Measurements from ENCODE around the gene THSD7A. TPM values are rescaled to one million over a fixed set of nuclear protein-coding genes. Genes with fewer than 3 reads are reported as not detected.

The THSD7A gene
- total RNA-seq, 1 experiment from 2014 or later: 0.64 TPM

DNA sequence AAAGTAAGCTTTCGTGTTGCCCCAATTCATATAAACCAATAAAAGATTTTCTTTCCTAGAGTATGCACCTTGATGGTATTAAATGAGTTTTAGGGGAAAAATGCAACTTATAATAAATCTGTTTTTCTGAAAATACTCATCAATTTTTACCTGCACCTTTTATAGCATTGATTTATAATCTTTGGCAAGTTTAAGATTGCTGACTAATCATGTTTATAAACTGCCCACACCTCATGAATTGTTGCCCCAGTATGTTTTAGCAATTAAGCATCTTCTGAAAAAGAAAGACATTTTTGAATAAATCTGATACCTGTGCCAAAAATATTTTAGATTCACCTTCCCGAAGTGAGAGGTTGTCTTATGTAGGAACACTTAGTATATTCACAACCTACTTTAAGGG lies 420.0 kb downstream of the THSD7A start:
- BruUV-seq (replicated peaks): no TSS peak
- H3K4me1 ChIP-seq (ENCODE audit: insufficient read depth, low read length, poor library complexity, severe bottlenecking): no peaks in the 10 kb centered on the region
- TF ChIP-seq EZH2 (IDR thresholded peaks at IDR 0.05; ENCODE audit: borderline replicate concordance, low read depth, low read length, poor library complexity, severe bottlenecking): no peak
- TF ChIP-seq, protein P1, sequence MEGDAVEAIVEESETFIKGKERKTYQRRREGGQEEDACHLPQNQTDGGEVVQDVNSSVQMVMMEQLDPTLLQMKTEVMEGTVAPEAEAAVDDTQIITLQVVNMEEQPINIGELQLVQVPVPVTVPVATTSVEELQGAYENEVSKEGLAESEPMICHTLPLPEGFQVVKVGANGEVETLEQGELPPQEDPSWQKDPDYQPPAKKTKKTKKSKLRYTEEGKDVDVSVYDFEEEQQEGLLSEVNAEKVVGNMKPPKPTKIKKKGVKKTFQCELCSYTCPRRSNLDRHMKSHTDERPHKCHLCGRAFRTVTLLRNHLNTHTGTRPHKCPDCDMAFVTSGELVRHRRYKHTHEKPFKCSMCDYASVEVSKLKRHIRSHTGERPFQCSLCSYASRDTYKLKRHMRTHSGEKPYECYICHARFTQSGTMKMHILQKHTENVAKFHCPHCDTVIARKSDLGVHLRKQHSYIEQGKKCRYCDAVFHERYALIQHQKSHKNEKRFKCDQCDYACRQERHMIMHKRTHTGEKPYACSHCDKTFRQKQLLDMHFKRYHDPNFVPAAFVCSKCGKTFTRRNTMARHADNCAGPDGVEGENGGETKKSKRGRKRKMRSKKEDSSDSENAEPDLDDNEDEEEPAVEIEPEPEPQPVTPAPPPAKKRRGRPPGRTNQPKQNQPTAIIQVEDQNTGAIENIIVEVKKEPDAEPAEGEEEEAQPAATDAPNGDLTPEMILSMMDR (conservative IDR thresholded peaks at IDR 0.05; ENCODE audit: low read depth, low read length): no peak
- DNase-seq (ENCODE audit: low spot score): no peak
- CTCF ChIA-PET: no interaction called here
- H3K36me3 ChIP-seq (ENCODE audit: insufficient read depth, low read length, poor library complexity, severe bottlenecking): no peaks in the 10 kb centered on the region
- no peaks in the 10 kb centered on the region for H3K27me3 ChIP-seq (replicated peaks; ENCODE audit: insufficient read depth, low read depth, low read length, poor library complexity)
- H3K9me3 ChIP-seq (ENCODE audit: low read depth, low read length, poor library complexity, severe bottlenecking): no peaks in the 10 kb centered on the region
- no peak overlapping the region for H3K27ac ChIP-seq (ENCODE audit: low read depth, low read length, poor library complexity, severe bottlenecking)
- intact Hi-C loops (cut with micrococcal nuclease; ENCODE audit: unreplicated experiment): no loop called here
- no peak overlapping the region for H3K4me3 ChIP-seq (ENCODE audit: low read depth, low read length, poor library complexity, severe bottlenecking)
- POLR2A ChIA-PET (ENCODE audit: low non-redundant PET): no interaction called here

DNA sequence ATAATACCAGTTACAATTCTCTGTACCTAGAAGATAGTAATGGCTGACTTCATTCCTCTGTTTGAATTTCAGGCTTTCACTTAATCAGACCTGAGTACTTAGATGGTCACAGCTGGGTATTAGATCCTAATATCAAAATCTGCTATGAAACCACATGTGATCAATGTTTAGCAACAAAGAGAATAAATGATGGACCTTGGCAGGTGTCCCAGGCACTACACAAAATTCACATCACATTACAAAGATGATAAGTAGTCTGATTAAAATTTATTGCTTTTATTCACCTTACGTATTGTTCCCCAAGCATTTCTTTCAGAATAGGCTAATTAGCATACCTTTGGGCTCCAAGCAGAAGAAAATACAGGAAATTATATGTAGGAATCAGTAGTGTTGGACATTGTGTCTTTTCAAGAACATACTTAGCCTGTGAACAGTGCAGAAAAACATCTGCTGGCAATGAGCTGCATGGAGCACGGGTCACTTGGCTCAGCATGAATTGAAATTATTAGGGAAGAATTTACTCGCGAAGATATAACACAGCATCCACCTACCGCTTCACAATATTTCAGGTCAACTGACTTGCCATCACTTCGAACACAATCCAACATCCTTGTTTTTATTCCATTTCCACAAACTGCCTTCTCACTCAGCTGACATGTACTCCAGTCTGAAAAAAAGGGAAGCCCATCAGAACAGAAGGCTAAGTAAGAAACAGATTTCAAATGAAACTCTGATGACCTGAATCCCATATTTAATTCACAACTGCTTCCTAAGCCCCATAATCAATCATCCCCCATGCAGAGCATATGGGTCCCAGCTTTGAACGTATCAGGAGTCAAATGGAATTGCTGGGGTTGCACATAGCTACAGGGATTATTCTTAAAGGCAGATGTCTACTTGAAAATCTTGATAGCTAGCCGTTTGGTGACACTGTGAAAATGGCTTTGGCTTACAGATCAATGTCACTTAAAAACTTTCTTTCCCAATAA lies 421.0 kb downstream of the THSD7A start:
- POLR2A ChIA-PET (ENCODE audit: low non-redundant PET): no interaction called here
- Histone ChIP-seq H3K4me3 (ENCODE audit: low read depth, low read length, poor library complexity, severe bottlenecking) (no peak overlapping the region), H3K27ac (ENCODE audit: low read depth, low read length, poor library complexity, severe bottlenecking) (no peak overlapping the region), H3K9me3 (ENCODE audit: low read depth, low read length, poor library complexity, severe bottlenecking) (no peaks in the 10 kb centered on the region), H3K27me3 (replicated peaks; ENCODE audit: insufficient read depth, low read depth, low read length, poor library complexity) (no peaks in the 10 kb centered on the region), H3K4me1 (ENCODE audit: insufficient read depth, low read length, poor library complexity, severe bottlenecking) (no peaks in the 10 kb centered on the region), H3K36me3 (ENCODE audit: insufficient read depth, low read length, poor library complexity, severe bottlenecking) (no peaks in the 10 kb centered on the region)
- CTCF ChIA-PET: no interaction called here
- no TSS peak for BruUV-seq (replicated peaks)
- intact Hi-C loops (cut with micrococcal nuclease; ENCODE audit: unreplicated experiment): no loop called here
- no peak for TF ChIP-seq EZH2 (IDR thresholded peaks at IDR 0.05; ENCODE audit: borderline replicate concordance, low read depth, low read length, poor library complexity, severe bottlenecking)
- TF ChIP-seq, protein P1 (conservative IDR thresholded peaks at IDR 0.05; ENCODE audit: low read depth, low read length): no peak
- no peak for DNase-seq (ENCODE audit: low spot score)

DNA sequence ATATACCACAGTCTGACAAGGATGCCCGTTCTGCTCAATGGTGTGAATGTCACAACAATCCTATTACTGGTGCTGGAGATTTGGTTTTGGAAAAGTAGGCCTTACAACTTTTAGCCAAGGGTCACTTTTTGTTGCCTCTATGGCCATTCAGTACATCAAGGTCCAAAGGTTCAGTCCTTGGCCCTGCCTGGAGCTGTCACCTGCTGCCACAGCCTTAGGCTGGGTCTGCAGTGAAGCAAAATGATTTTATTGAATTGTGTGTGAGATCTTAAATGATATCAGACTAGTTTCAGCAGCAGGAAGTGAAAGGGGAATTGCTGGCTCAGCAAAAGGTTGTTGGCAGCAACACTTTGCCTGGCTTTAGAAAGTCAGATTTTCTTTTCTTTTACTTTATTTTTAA lies 427.6 kb downstream of the THSD7A start:
- BruUV-seq (replicated peaks): no TSS peak
- no peak overlapping the region for H3K27ac ChIP-seq (ENCODE audit: low read depth, low read length, poor library complexity, severe bottlenecking)
- ChIA-PET CTCF (no interaction called here), POLR2A (ENCODE audit: low non-redundant PET) (no interaction called here)
- no peaks in the 10 kb centered on the region for H3K27me3 ChIP-seq (replicated peaks; ENCODE audit: insufficient read depth, low read depth, low read length, poor library complexity)
- TF ChIP-seq EZH2 (IDR thresholded peaks at IDR 0.05; ENCODE audit: borderline replicate concordance, low read depth, low read length, poor library complexity, severe bottlenecking): no peak
- H3K4me3 ChIP-seq (ENCODE audit: low read depth, low read length, poor library complexity, severe bottlenecking): no peak overlapping the region
- intact Hi-C loops (cut with micrococcal nuclease; ENCODE audit: unreplicated experiment): no loop called here
- no peak for DNase-seq (ENCODE audit: low spot score)
- H3K9me3 ChIP-seq (ENCODE audit: low read depth, low read length, poor library complexity, severe bottlenecking): no peaks in the 10 kb centered on the region
- no peaks in the 10 kb centered on the region for H3K36me3 ChIP-seq (ENCODE audit: insufficient read depth, low read length, poor library complexity, severe bottlenecking)
- H3K4me1 ChIP-seq (ENCODE audit: insufficient read depth, low read length, poor library complexity, severe bottlenecking): no peaks in the 10 kb centered on the region
